HG03060 (cell line): ENCODE results near the gene CNP.
"Not testable (repeated sequence)": the region's sequence is repeated elsewhere in the genome, so short reads cannot be mapped to it uniquely, and the experiment has no call there.

Experiments used
- ATAC-seq: cut with Tn5 transposase; IDR thresholded peaks from one replicate; pipeline ENCODE4 v1.9.1; 2021; ENCODE audit warnings: low read depth, moderate number of reproducible peaks; ENCODE audit not compliant: unreplicated experiment

Gene CNP

DNA sequence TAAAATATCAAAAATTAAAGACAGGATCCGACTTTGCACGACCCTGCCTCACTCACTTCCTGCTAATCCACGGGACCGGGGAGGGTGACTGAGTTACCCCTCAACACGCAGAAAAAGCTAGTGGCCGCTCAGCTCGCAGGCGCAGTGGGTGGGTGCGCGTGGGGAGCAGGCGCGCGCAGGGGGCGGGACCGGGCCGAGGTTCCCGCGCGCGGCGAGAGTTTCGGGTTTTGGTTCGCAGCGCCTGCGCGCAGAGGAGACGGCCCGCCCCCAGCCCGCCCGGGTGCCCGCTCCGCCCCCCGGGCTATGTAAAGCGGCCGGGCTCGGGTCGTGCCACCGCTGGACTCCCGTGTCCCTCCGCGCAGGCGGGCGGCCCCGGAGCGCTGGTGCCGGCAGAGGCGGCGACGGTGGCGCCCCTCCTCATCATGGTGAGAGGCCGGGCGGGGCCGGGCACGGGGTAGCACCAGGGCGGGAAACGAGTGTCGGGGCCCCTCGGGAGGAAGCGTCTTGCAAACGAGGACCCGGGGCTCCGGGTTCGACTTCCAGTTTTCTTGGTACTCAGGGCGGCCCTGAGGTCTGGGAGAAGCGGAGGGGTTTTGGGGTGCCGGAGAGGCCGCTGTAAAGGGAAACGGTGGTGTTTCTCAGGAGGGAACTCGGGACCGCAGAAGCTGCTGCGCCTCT, at the start of gene CNP:
TSS of gene CNP (plus strand) at position 333 of the 678 bp plus-strand sequence. CDS start at position 423, 90 bp downstream.
- ATAC-seq: no peak

DNA sequence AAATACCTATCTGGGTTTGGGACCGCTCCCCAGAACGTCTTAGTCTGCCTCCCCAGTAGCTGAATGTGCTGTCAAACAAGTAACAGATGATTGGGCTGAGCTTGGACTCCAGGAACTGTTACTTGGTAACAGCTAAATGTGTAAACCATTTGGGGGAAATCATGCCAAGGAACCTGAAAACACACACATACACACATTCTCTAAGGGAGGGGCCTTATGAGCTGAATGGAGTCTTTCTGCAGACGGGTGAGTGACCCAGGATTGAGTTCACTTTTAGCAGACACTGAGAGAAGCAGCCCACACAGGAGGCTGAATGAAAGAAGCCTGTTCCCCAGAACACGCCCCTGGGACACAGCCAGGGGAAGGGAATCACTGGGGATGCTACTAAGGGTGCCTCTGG, 49.4 kb upstream of the CNP start:
- ATAC-seq: no peak

DNA sequence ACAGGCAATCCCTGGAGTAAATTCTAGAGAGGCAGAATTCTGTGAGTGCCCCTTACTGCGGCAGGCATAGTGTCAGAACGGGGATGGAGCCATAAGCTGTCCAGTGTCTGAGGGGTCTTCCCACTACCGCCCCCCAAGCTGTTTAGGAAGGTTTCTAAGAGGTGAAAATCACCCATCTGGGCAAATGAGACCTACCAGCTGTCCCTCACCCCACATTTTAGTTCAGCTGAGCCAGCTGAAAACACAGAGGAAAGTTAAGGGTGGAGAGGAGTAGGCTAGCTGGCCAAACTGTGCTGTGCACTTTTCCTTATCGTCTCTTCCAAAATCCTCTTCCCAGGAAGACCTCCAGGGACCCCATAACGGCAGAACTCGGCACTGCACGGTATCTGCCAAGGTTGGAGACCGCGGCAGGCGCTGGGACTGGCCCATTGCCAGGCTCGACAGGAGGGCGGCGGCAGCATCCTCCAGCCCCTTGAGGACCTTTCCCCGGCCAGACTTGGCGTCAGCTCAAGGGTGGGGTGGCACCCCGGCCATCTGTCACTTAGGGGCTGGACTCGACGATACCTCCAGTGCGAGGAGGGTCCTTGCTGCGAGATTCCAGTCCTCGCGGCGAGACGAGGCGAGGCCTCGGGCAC, 48.8 kb upstream of the CNP start:
- no peak for ATAC-seq

DNA sequence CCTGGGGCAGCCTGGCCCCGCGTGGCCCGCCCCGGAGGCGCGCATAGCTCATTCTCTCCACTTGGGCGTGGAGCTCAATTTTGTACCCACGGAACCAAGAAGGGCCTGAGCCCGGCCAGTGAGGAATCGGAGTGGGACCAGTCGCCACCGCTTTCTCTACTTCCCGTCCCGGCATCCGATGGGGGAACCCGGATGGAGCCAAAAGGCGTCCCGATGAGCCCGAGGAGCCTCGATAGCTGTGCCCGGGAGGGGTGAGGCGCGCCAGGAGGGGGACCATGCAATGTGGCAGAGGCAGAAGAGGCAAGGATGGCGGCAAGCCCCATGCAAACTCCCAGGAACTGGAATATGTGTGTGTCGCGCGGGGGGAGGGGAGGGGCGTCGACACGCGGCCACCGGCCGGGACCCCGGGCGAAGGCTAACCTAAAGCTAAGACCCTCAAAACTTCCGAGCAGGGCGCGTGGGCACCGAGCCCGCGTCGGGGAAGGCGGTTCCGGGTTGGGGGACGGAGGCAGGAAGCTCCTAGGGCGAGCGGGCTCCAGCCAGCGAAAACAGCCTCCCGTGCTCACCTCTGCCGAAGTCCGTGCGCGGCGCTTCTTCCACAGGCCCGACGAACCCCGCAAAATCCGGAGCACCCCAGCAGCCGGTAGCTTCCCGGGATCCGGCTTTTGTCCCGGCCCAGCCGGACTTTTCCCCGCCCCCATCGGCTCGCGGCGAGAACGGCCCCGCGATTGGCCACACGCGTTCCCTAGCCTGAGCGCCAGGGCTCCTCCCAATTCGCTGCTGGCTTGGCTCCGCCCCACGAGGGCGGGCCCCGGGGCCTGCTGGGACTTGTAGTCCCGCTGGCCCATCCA, 48.1 kb upstream of the CNP start, which contains the start of gene ACLY:
TSS of gene ACLY (minus strand) at position 638 of the 851 bp plus-strand sequence. CDS start 5,078 bp downstream, outside the sequence.
- peak; percentile 62 for ATAC-seq

DNA sequence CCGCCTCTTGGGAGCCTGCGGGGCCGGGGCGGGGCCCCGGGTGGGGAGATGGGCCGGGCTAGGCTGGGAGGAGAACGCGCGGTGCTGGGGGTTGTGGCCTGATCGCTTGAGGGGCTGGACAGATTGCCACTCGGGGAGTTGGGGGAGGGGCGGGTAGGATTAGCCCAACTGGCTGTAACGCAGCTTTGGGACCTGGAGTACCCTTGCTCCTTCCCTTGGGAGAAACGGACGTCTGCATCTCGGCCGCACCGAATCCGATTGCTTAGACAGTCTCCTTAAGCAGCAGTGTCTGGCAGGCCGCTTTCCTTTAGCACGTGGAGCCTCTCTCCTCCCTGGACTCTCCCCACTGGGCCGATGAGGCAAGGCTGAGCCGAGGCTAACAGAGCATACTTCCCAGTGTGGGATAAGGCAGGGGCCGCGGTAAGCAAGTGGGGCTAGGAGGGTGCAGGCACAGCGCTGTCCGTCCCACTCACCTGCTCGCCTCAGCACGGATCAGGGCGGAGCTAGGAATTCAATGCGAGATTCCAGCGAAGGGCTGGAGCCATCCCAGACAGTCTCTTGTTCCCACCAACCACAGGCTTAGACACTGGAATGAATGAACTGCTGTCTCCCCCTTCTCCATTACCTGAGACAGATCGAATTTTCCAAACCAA, 47.3 kb upstream of the CNP start:
- ATAC-seq: no peak

DNA sequence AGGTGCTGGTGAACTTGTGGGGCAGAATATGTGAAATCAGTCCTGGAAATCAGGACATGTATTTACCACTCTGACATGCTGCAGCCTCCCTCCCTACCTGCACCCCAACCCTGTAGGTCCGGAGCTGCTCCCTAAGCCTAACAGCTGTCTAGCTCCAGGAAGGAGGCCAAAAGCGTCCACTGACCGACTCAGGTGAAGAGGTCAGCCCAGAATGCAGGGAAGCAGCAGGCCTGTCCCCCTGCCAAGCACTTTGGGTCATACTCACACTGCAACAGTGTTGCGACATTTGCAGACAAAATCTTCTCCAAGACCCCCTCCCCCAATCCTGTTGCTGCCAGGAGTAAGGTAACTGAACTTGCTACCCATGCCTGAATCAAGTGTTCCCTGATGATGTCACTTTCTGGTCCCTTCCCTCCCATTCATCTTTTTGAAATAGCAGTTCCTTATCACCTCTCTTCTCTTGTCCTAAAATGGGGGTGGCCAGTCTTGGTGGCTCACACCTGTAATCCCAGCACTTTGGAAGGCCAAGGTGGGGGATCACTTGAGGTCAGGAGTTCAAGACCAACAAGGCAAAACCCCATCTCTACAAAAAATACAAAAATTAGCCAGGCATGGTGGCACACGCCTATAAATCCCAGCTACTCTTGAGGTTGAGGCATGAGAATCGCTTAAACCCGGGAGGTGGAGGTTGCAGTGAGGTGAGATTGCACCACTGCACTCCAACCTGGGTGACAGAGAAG, 46.6 kb upstream of the CNP start:
- no peak for ATAC-seq

DNA sequence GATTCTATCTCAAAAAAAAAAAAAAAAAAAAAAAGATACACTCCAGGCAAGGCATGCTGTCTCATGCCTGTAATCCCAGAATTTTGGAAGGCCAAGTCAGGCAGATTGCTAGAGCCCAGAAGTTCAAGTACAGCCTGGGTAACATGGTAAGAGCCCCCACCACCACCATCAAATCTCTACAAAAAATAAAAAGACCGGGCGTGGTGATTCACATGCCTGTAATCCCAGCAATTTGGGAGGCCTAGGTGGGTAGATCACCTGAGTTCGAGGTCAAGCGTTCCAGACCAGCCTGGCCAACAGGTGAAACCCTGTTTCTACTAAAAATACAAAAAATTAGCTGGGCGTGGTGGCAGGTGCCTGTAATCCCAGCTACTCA, 46.0 kb upstream of the CNP start:
- ATAC-seq: no peak

DNA sequence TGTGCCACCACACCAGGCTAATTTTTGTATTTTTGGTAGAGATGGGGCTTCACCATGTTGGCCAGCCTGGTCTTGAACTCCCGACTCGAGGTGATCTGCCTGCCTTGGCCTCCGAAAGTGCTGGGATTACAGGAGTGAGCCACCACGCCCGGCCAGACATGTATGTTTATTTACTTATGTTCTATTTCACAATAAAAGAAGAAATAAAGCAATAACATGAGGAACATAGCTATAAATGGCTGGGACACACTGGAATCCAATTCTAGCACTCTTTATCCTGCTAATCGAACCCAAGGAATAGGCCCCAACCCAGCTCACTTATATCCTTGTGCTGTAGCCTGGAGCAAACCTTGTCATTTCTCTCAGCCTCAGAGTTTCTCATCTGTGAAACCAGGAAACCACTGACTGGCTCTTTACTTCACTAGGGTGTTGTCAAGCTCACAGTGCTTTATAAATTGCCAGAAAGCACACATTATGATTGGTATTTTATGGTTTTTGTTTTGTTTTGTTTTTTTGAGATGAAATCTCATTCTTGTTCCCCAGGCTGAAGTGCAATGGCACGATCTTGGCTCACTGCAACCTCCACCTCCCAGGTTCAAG, 40.5 kb upstream of the CNP start:
- ATAC-seq: no peak

DNA sequence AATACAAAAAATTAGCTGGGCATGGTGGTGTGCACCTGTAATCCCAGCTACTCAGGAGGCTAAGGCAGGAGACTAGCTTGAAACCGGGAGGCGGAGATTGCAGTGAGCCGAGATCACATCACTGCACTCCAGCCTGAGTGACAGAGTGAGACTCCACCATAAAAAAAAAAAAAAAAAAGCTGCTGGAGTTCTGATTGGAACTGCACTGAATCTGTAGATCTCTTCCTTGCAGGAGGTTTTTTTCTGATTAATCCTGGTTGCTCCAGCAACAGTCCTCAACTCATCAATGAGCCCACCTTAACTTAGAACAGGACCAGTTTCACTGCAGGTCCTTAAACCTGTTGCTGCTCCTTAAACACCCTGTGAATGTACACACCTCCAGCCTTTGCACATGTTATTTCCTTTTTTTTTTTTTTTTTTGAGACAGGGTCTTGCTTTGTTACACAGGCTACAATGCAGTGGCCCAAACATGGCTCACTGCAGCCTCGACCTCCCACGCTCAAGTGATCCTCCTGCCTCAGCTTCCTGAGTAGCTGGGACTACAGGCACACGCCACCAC, 37.8 kb upstream of the CNP start:
- no peak for ATAC-seq

DNA sequence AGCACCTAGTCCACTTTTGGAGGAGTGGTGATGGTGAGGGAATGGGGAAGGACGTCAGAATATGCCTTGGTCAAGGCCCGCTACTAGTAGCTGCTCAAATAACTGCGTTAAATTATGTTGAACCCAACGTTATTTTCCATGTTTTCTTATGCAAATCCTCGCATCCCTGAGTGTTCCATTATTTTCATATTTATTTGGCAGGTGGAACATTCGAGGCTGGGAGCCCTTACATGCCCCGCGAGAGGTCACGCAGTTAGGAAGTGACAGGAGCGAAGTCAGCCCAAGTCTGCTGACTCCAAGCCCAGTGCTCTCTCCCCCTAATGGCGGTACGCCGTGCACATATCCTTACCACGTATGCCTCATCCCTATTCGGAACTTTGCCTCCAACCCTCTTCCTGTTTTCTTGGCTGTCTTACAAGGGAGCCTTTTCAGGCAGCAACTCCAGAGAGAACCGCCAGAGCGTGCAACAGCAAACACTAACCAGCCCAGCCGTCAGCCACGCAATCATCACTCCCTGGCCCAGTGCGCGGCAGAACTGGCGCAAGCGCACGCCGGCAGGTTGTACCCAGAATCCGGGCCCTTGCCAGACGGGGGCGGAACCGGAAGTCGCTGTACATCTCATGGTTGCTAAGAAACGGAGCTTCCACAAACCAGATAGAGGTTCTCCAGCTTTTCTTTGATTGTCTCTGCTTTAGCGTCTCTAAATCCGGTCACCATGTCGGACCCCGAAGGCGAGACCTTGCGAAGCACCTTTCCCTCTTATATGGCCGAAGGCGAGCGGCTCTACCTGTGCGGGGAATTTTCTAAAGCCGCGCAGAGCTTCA, 36.4 kb upstream of the CNP start, which contains the start of gene ODAD4:
TSS of gene ODAD4 (plus strand) at position 609 of the 824 bp plus-strand sequence. CDS start at position 716, 107 bp downstream.
- ATAC-seq: peak; percentile 66

DNA sequence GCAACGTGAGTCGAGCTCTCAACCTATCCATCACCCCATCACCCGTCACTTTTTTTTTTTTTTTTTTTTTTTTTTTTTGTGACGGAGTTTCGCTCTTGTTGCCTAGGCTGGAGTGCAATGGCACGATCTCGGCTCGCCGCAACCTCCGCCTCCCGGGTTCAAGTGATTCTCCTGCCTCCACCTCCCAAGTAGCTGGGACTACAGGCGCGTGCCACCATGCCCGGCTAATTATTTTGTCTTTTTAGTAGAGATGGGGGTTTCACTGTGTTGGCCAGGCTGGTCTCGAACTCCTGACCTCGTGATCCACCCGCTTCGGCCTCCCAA, 35.8 kb upstream of the CNP start:
- ATAC-seq: not testable (repeated sequence)

DNA sequence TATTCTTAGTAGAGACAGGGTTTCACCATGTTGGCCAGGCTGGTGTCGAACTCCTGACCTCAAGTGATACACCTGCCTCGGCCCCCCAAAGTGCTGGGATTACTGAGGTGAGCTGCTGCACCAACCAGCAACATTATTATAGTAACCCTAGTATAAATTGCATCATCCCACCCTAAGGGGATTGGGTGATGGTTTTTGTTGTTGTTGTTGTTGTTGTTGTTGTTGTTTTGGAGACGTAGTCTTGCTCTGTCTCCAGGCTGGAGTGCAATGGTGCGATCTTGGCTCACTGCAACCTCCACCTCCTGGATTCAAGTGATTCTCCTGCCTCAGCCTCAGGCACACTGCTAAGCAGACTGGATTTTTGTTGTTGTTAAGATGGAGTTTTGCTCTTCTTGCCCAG, 34.9 kb upstream of the CNP start:
- not testable (repeated sequence) for ATAC-seq

DNA sequence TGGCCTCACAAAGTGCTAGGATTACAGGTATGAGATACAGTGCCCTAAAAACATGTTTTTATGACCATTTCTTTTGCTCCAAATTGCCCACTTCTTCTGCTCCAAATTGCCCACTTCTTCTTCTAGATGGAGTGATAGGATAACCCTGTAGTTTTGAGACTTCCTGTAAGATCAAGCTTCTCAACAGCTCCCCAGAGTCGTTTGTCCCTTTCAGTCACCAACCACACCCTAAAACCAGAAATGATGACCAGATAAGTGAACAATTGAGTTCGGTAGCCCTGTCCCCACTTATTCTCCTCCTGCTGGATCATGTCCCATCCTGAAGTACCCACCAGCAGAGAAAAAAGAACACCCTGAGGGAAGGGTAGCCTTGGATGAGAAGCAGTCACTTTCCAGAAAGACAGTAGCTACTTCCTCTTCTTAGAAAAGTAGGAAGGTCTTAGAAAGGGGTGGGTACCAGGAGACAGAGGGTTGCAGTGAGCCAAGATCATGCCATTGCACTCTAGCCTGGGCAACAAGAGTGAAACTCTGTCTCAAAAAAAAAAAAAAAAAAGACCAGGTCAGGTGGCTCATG, 33.7 kb upstream of the CNP start:
- ATAC-seq: no peak

DNA sequence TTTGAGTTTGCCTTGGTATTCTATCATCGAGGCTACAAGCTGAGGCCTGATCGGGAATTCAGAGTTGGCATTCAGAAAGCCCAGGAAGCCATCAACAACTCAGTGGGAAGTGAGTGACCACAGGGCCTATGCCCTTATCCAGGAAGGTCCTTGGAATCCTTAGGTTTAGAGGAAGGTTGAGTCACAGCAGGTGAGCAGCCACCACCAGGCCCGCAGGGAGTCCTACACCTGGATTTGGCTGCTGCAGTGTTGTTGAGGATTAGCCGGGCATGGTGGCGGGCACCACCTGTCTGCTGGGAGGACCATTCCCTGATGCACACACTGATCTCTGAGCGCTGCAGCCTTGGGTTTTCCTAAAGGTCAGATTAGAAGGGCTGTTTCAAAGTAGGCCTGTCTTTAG, 31.0 kb upstream of the CNP start:
- ATAC-seq: no peak

DNA sequence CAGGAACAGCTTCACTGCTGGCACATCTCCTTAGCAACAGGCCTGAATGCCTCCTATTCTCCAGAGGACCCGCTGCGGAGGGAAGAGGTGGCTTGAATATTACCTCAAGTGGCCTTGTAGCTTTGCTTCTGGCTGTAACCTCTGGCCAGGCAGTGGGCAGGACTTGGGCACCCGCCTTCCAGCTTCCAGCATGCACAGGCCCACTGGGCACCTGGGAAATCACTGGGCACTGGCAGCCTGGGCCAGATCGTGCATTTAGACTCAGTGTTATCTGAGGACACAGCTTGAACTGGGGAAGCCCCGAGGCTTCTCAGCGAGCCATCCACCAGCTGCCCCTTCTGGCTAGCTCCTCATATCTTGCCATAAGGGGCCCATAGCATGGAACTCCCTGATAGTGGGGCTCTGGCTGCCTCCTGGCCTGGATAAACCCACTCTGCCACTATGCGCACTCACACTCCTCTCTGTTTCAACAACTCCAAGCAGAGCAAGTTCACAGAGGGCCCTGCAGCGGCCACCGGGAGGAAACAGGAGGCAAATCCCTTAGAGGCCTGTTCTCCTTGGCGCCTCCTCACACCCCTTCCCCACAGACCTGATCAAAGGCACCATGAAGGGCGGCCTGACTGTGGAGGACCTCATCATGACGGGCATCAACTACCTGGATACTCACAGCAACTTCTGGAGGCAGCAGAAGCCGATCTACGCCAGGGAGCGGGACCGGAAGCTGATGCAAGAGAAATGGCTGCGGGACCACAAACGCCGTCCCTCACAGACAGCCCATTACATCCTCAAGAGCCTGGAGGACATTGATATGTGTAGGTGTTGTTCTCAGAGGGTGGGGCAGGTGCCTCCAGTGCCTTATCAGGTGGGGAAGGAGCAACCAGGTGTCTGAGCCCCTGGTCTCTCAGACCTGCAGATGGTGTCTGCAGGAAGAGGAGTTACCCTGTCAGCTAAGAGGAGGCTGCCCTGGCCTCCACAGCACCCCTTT, 28.3 kb upstream of the CNP start:
- no peak for ATAC-seq

DNA sequence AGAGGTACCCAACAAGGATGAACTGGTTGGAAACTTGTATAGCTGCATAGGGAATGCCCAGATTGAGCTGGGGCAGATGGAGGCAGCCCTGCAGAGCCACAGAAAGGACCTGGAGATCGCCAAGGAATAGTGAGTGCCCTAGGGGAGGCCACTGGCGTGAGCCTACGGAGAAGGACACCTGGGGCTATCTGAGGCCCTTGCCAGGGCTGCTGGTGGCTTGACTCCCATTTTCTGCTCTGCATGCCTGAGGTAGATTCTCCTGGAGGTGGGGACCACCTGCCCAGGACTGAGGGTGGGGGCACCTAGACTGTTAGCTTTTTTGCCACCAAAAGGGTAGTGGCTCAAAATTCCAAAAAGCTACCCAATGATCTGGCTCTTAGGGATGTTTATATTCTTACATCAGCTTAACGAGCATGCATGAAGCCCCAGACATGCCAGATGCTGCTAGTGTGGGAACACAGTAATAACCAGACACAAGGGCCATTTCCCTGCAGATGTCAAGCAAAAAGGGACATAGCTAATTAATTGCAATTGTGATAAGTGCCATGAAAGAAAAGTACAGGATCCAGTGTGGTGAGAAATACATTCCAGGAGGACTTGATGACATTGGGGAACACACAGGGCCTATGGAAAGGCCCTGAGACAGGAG, 27.4 kb upstream of the CNP start:
- no peak for ATAC-seq

DNA sequence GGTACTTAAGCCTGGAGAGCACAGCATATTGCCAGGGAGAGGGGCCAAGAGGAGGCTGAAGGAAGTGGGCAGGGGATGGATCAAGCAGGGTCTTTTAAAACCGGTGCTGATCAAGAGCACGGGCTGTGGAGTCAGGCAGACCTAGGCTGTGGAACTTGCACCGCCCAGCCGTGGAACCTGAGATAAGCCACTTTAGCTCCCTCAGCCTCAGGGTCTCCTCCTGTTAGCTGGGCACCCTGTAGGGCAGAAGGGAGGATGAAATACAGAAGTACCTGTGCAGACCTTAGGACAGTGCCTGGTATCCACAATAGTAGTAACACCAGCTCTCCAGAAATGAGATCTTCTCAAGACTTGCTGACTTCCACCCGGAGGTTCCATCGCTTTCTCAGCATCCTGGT, 26.9 kb upstream of the CNP start:
- ATAC-seq: no peak
